CD4-positive, alpha-beta T cell (primary cell): ENCODE results near the gene ACAD11. TPM values are rescaled to one million over a fixed set of nuclear protein-coding genes. Genes with fewer than 3 reads are reported as not detected.

Source experiments
- ATAC-seq: fragments of 200-7000 bp; cut with Tn5 transposase; one replicate; pipeline ENCODE4 v1.10.0; 2022; ENCODE audit warnings: mild to moderate bottlenecking; ENCODE audit not compliant: poor library complexity
- CTCF ChIA-PET: fragments of 350-600 bp; sonication (Branson Sonifier 250); formaldehyde crosslinking; loops from one replicate; lab custom pipeline; 2021; ENCODE audit warnings: antibody characterized with exemption, inconsistent platforms; lab: Charles Lee
- POLR2A ChIA-PET: fragments of 350-600 bp; sonication (Branson Sonifier 250); formaldehyde crosslinking; loops from one replicate; lab custom pipeline; 2021; ENCODE audit warnings: antibody characterized with exemption, inconsistent platforms; lab: Charles Lee
- DNase-seq, 14 experiments: peaks; one replicate each; pipeline ENCODE4 v3.0.0-alpha.2; 2013 to 2020; ENCODE audit warnings: mixed read lengths in 2 of 14
- H3K27ac ChIP-seq, 2 donors: one replicate each; pipeline versions ENCODE4 v1.5.1 to v1.7.0; 2013; ENCODE audit warnings: low read length in 2 of 2, low read depth in 1 of 2, mild to moderate bottlenecking in 1 of 2
- H3K27me3 ChIP-seq, 2 experiments: 1 replicate in 1 of 2; 2 replicates in 1 of 2; pipeline versions ENCODE4 v1.6.1 to v1.7.0; 2013; ENCODE audit warnings: low read length in 2 of 2, control low read depth in 1 of 2, mild to moderate bottlenecking in 1 of 2, moderate library complexity in 1 of 2; ENCODE audit not compliant: insufficient read depth in 2 of 2, control insufficient read depth in 1 of 2
- H3K36me3 ChIP-seq: one replicate; pipeline ENCODE4 v1.6.1; 2013; ENCODE audit warnings: low read length, control low read depth; ENCODE audit not compliant: insufficient read depth
- H3K4me1 ChIP-seq: one replicate; pipeline ENCODE4 v1.6.1; 2013; ENCODE audit warnings: low read length, control low read depth; ENCODE audit not compliant: insufficient read depth
- H3K4me3 ChIP-seq: one replicate; pipeline ENCODE4 v1.5.1; 2013; ENCODE audit warnings: mild to moderate bottlenecking, low read length, moderate library complexity
- H3K9me3 ChIP-seq, 2 experiments: 1 replicate in 1 of 2; 2 replicates in 1 of 2; pipeline versions ENCODE4 v1.6.1 to v1.7.0; 2013; ENCODE audit warnings: low read length in 2 of 2, mild to moderate bottlenecking in 2 of 2, control low read depth in 1 of 2, moderate library complexity in 1 of 2; ENCODE audit not compliant: control insufficient read depth in 1 of 2, insufficient read depth in 1 of 2
- H3K27ac Mint-ChIP-seq: one replicate; pipeline ENCODE4 v1.8.0; 2020; ENCODE audit warnings: mixed read lengths
- H3K27me3 Mint-ChIP-seq: one replicate; pipeline ENCODE4 v1.8.0; 2021; ENCODE audit warnings: mixed read lengths
- H3K36me3 Mint-ChIP-seq: one replicate; pipeline ENCODE4 v1.8.0; 2021; ENCODE audit warnings: low read depth, mixed read lengths
- H3K4me1 Mint-ChIP-seq: one replicate; pipeline ENCODE4 v1.8.0; 2021; ENCODE audit warnings: low read depth, mixed read lengths
- H3K4me3 Mint-ChIP-seq: one replicate; pipeline ENCODE4 v1.8.0; 2020; ENCODE audit warnings: mild to moderate bottlenecking, mixed read lengths
- H3K9me3 Mint-ChIP-seq: one replicate; pipeline ENCODE4 v1.8.0; 2020; ENCODE audit warnings: mixed read lengths
- CTCF ChIP-seq: fragments of 200-600 bp; IDR thresholded peaks from one replicate; pipeline ENCODE4 v1.8.0; 2022; ENCODE audit warnings: antibody characterized with exemption, mild to moderate bottlenecking
- intact Hi-C, 2 experiments: fragments of 100-400 bp; cut with DNase I in 1 of 2; cut with micrococcal nuclease in 1 of 2; formaldehyde crosslinking; loops; one replicate each; pipeline versions ENCODE4 v1.15.1 to v1.9.0; 2023 to 2025; cut with DNase I, micrococcal nuclease
- total RNA-seq, 174 experiments: library from RNA in 2 of 174; stranded (reverse) in 2 of 174; gene quantifications; one replicate each; pipeline ENCODE4 v1.2.3 and lab custom pipeline; 2021 to 2026

ACAD11 gene
- total RNA-seq, 2 experiments from 2014 or later, result 26.6 to 27.9 TPM

- ChIA-PET POLR2A (no interaction called here), CTCF (interaction anchor here (0.6 to 0.9 kb wide), 2 partner anchors 9 to 81 kb away, joined by 3 read pairs; no protein-coding TSS in a partner anchor)
Measured at GRCh38 chr3:132626955-132627354, 32.7 kb downstream of the ACAD11 start.

GRCh38 chr3:132625613-132626012 lies 34.0 kb downstream of the ACAD11 start:
- DNase-seq, result no peak
- Mint-ChIP-seq H3K4me3 (no peak overlapping the region), H3K4me1 (peaks cover 27% of the 10 kb centered on the region), H3K9me3 (no peaks in the 10 kb centered on the region), H3K36me3 (peaks cover 62% of the 10 kb centered on the region), H3K27ac (no peak overlapping the region), H3K27me3 (no peaks in the 10 kb centered on the region)
- Histone ChIP-seq H3K4me3 (no peak overlapping the region), H3K4me1 (no peaks in the 10 kb centered on the region), H3K27me3 (no peaks in the 10 kb centered on the region), H3K9me3 (no peaks in the 10 kb centered on the region), H3K36me3 (peaks cover 26% of the 10 kb centered on the region), H3K27ac (no peak overlapping the region)
- ChIA-PET CTCF (no interaction called here), POLR2A (no interaction called here)
- intact Hi-C loops, result no loop called here
- no peak for ATAC-seq
- no peak for TF ChIP-seq CTCF

More at GRCh38 chr3:132626955-132627354, 32.7 kb downstream of the ACAD11 start:
- H3K27ac ChIP-seq, result no peak overlapping the region
- intact Hi-C loops, result no loop called here
- H3K9me3 ChIP-seq, result no peaks in the 10 kb centered on the region
- no peak for TF ChIP-seq CTCF
- Mint-ChIP-seq H3K27ac (no peak overlapping the region), H3K4me1 (peaks cover 17% of the 10 kb centered on the region), H3K9me3 (no peaks in the 10 kb centered on the region), H3K27me3 (no peaks in the 10 kb centered on the region), H3K36me3 (peaks cover 53% of the 10 kb centered on the region), H3K4me3 (no peak overlapping the region)
- ATAC-seq (no peak), DNase-seq (no peak)
- no peaks in the 10 kb centered on the region for H3K27me3 ChIP-seq
- H3K36me3 ChIP-seq, result peaks cover 26% of the 10 kb centered on the region
- no peaks in the 10 kb centered on the region for H3K4me1 ChIP-seq
- no peak overlapping the region for H3K4me3 ChIP-seq

- ChIA-PET CTCF (no interaction called here), POLR2A (no interaction called here)
- ATAC-seq, result no peak
- H3K27me3 Mint-ChIP-seq, result no peaks in the 10 kb centered on the region
- no peaks in the 10 kb centered on the region for H3K27me3 ChIP-seq
- no peak for DNase-seq
- H3K9me3 ChIP-seq, result no peaks in the 10 kb centered on the region
- H3K4me1 Mint-ChIP-seq, result peaks cover 27% of the 10 kb centered on the region
- no peak overlapping the region for H3K4me3 Mint-ChIP-seq
- H3K36me3 Mint-ChIP-seq, result peaks cover 62% of the 10 kb centered on the region
- H3K4me1 ChIP-seq, result no peaks in the 10 kb centered on the region
- H3K27ac Mint-ChIP-seq, result no peak overlapping the region
- intact Hi-C loops, result no loop called here
- no peak for TF ChIP-seq CTCF
- no peak overlapping the region for H3K4me3 ChIP-seq
- H3K9me3 Mint-ChIP-seq, result no peaks in the 10 kb centered on the region
- H3K27ac ChIP-seq, result no peak overlapping the region
- peaks cover 26% of the 10 kb centered on the region for H3K36me3 ChIP-seq
Measured at GRCh38 chr3:132624790-132625189, 34.8 kb downstream of the ACAD11 start.
